HCT116 (cell line): ENCODE measurements around the gene KLC4. TPM values are rescaled to one million over a fixed set of nuclear protein-coding genes. Genes with fewer than 3 reads are reported as not detected.

Experiments used
- ATAC-seq: fragments of 200-7000 bp; cut with Tn5 transposase; 2 replicates; pipeline ENCODE4 v1.9.1; 2020; ENCODE audit warnings: mild to moderate bottlenecking, moderate library complexity
- BruUV-seq: library from RNA; stranded (reverse); fragments of 400-500 nt; replicated peaks from 2 replicates; lab custom pipeline; 2021; lab: Mats Ljungman, UMichigan
- CTCF ChIA-PET: fragments of 300-600 bp; sonication (Branson Sonifier 250); formaldehyde crosslinking; loops from one replicate; lab custom pipeline; 2021; ENCODE audit warnings: antibody characterized with exemption; lab: Charles Lee
- POLR2A ChIA-PET: fragments of 300-600, 350-600 bp; sonication (Branson Sonifier 250); formaldehyde crosslinking; loops from one replicate; lab custom pipeline; 2021; ENCODE audit warnings: antibody characterized with exemption; lab: Charles Lee
- RAD21 ChIA-PET, 2 experiments: fragments of 300-600 bp; sonication (Branson Sonifier 250); formaldehyde crosslinking; loops; one replicate each; lab custom pipeline; 2023; ENCODE audit warnings: low total read pairs in 2 of 2; ENCODE audit not compliant: uncharacterized antibody in 2 of 2, unreplicated experiment in 2 of 2, low non-redundant PET in 1 of 2; lab: Charles Lee
- DNase-seq: peaks from one replicate; pipeline ENCODE4 v3.0.0-alpha.2; 2010; ENCODE audit warnings: low read depth, low spot score
- H2AFZ ChIP-seq: fragments of 200-600 bp; shearing (Covaris generic), sonication (generic); 2 replicates; pipeline ENCODE4 v1.6.1; 2017; ENCODE audit warnings: low read depth, mixed run types, mixed read lengths, antibody characterized with exemption, low read length; ENCODE audit not compliant: poor library complexity, severe bottlenecking
- H3K27ac ChIP-seq: 2 replicates; pipeline ENCODE4 v1.5.1; 2012; ENCODE audit warnings: low read depth, low read length
- H3K27me3 ChIP-seq: fragments of 200-600 bp; sonication (generic); 2 replicates; pipeline ENCODE4 v1.6.1; 2016; ENCODE audit warnings: mixed run types, low read length, mixed read lengths; ENCODE audit not compliant: insufficient read depth
- H3K36me3 ChIP-seq, 2 experiments: fragments of 200-500 bp in 1 of 2; fragments of 200-600 bp in 1 of 2; sonication (Bioruptor generic) in 1 of 2; sonication (generic) in 1 of 2; 2 replicates each; pipeline versions ENCODE4 v1.5.1 to v1.6.1; 2014 to 2016; ENCODE audit warnings: low read length in 2 of 2, inconsistent platforms in 1 of 2, mixed read lengths in 1 of 2, mixed run types in 1 of 2; ENCODE audit not compliant: insufficient read depth in 2 of 2, control insufficient read depth in 1 of 2
- H3K4me1 ChIP-seq, 2 experiments: fragments of 200-600 bp in 1 of 2; sonication (generic) in 1 of 2; 2 replicates each; pipeline versions ENCODE4 v1.5.1 to v1.6.1; 2012 to 2017; ENCODE audit warnings: low read length in 2 of 2, inconsistent platforms in 1 of 2, mild to moderate bottlenecking in 1 of 2, mixed read lengths in 1 of 2, mixed run types in 1 of 2, moderate library complexity in 1 of 2; ENCODE audit not compliant: insufficient read depth in 2 of 2, control insufficient read depth in 1 of 2
- H3K4me2 ChIP-seq: fragments of 200-600 bp; sonication (generic); 2 replicates; pipeline ENCODE4 v1.6.1; 2017; ENCODE audit warnings: mixed run types, low read length, mixed read lengths
- H3K4me3 ChIP-seq, 2 experiments: fragments of 200-600 bp in 1 of 2; sonication (generic) in 1 of 2; replicated peaks in 1 of 2; 2 replicates each; pipeline ENCODE4 v1.5.1; 2011 to 2016; ENCODE audit warnings: low read length in 2 of 2, control low read depth in 1 of 2, low read depth in 1 of 2, mild to moderate bottlenecking in 1 of 2, mixed read lengths in 1 of 2, mixed run types in 1 of 2
- H3K79me2 ChIP-seq: fragments of 200-600 bp; sonication (generic); 2 replicates; pipeline ENCODE4 v1.6.1; 2017; ENCODE audit warnings: mild to moderate bottlenecking, mixed run types, low read length, moderate library complexity, mixed read lengths; ENCODE audit not compliant: insufficient read depth
- H3K9ac ChIP-seq: fragments of 200-600 bp; sonication (generic); 2 replicates; pipeline ENCODE4 v1.6.1; 2016; ENCODE audit warnings: low read length, mixed read lengths
- H3K9me2 ChIP-seq: fragments of 200-600 bp; sonication (generic), shearing (Covaris generic); 2 replicates; pipeline ENCODE4 v1.6.1; 2017; ENCODE audit warnings: mixed run types, mild to moderate bottlenecking, moderate library complexity; ENCODE audit not compliant: insufficient read depth
- H3K9me3 ChIP-seq, 2 experiments: fragments of 200-500 bp in 1 of 2; fragments of 200-600 bp in 1 of 2; sonication (Bioruptor generic) in 1 of 2; sonication (generic) in 1 of 2; 2 replicates each; pipeline ENCODE4 v1.6.1; 2014 to 2017; ENCODE audit warnings: low read length in 2 of 2, mixed read lengths in 2 of 2, inconsistent platforms in 1 of 2, low read depth in 1 of 2, mild to moderate bottlenecking in 1 of 2, mixed run types in 1 of 2, moderate library complexity in 1 of 2; ENCODE audit not compliant: control insufficient read depth in 1 of 2, insufficient read depth in 1 of 2
- H4K20me1 ChIP-seq: fragments of 200-600 bp; sonication (generic), shearing (Covaris generic); 2 replicates; pipeline ENCODE4 v1.6.1; 2017; ENCODE audit warnings: mixed run types, mild to moderate bottlenecking, moderate library complexity; ENCODE audit not compliant: insufficient read depth
- ATF3 ChIP-seq: IDR thresholded peaks from 2 replicates; pipeline ENCODE4 v1.6.1; 2012
- CBX3 ChIP-seq: IDR thresholded peaks from 2 replicates; pipeline ENCODE4 v1.6.1; 2012; ENCODE audit warnings: low read depth
- CEBPB ChIP-seq: IDR thresholded peaks from 2 replicates; pipeline ENCODE4 v1.6.1; 2012; ENCODE audit warnings: low read depth
- CTCF ChIP-seq, 3 experiments: fragments of 200-600 bp in 1 of 3; sonication (generic) in 1 of 3; IDR thresholded peaks in 2 of 3; conservative IDR thresholded peaks in 1 of 3; 2 replicates each; pipeline ENCODE4 v1.5.1; 2012 to 2017; ENCODE audit warnings: low read depth in 2 of 3, low read length in 2 of 3, antibody characterized with exemption in 1 of 3, borderline replicate concordance in 1 of 3, control low read depth in 1 of 3, mild to moderate bottlenecking in 1 of 3, mixed read lengths in 1 of 3, mixed run types in 1 of 3, moderate library complexity in 1 of 3; ENCODE audit not compliant: insufficient read depth in 1 of 3
- EZH2 ChIP-seq: fragments of 200-600 bp; sonication (generic); IDR thresholded peaks from 2 replicates; pipeline ENCODE4 v1.6.1; 2017; ENCODE audit warnings: antibody characterized with exemption, mixed run types
- FOSL1 ChIP-seq: IDR thresholded peaks from 2 replicates; pipeline ENCODE4 v1.6.1; 2012; ENCODE audit warnings: low read depth
- JUND ChIP-seq: IDR thresholded peaks from 2 replicates; pipeline ENCODE4 v1.6.1; 2012
- MAX ChIP-seq: IDR thresholded peaks from 2 replicates; pipeline ENCODE4 v1.6.1; 2012
- REST ChIP-seq: IDR thresholded peaks from 2 replicates; pipeline ENCODE4 v1.6.1; 2012; ENCODE audit warnings: low read depth
- SRF ChIP-seq: IDR thresholded peaks from 2 replicates; pipeline ENCODE4 v1.6.1; 2012; ENCODE audit warnings: low read depth
- YY1 ChIP-seq: IDR thresholded peaks from 2 replicates; pipeline ENCODE4 v1.6.1; 2011; ENCODE audit warnings: low read length, low read depth, moderate library complexity, mild to moderate bottlenecking; ENCODE audit not compliant: insufficient replicate concordance; ENCODE audit errors: extremely low read depth
- ZBTB33 ChIP-seq: IDR thresholded peaks from 2 replicates; pipeline ENCODE4 v1.6.1; 2011; ENCODE audit warnings: mild to moderate bottlenecking, low read length, moderate library complexity; ENCODE audit not compliant: insufficient replicate concordance; ENCODE audit errors: extremely low read depth
- ZFX ChIP-seq: fragments of 450-650 bp; IDR thresholded peaks from 2 replicates; pipeline ENCODE4 v1.6.1; 2017
- intact Hi-C: fragments of 100-400 bp; cut with micrococcal nuclease; formaldehyde crosslinking; loops from 2 replicates; pipeline ENCODE4 v1.10.0; 2022
- total RNA-seq: library from RNA; stranded (reverse); gene quantifications from one replicate; pipeline ENCODE4 v1.2.1, GENCODE V29; 2021; ENCODE audit not compliant: unreplicated experiment

The KLC4 gene
- total RNA-seq, 1 experiment from 2014 or later, result 16.2 TPM

- no TSS peak for BruUV-seq
- no peak for ATAC-seq
- Histone ChIP-seq H3K4me1 (peaks cover 17 to 28% of the 10 kb centered on the region in 2 experiments), H3K4me3 (no peak overlapping the region; a peak in 1 of 4 replicates), H3K9me2 (no peaks in the 10 kb centered on the region), H3K36me3 (no peaks in the 10 kb centered on the region), H3K4me2 (peak overlapping the region; percentile 82), H3K9me3 (no peaks in the 10 kb centered on the region), H3K9ac (no peak overlapping the region), H3K27ac (peak overlapping the region; percentile 45; the same call in 1 of the 2 replicates), H4K20me1 (no peaks in the 10 kb centered on the region), H2AFZ (no peak overlapping the region), H3K79me2 (peaks cover 36% of the 10 kb centered on the region), H3K27me3 (no peaks in the 10 kb centered on the region)
- RAD21 ChIA-PET, result no interaction called here
- DNase-seq, result no peak
- intact Hi-C loops, result loop anchor here (5.0 kb wide), 1 partner anchor 47 kb away; no protein-coding TSS in a partner anchor
- CTCF ChIA-PET, result interaction anchor here (3.0 kb wide), 1 partner anchor 69 kb away, joined by 10 read pairs; no protein-coding TSS in a partner anchor
- TF ChIP-seq CTCF (IDR thresholded peaks at IDR 0.05 in 2 of 3, conservative IDR thresholded peaks at IDR 0.05 in 1 of 3; ENCODE audit: borderline replicate concordance in 1 of 3, insufficient read depth in 1 of 3, low read depth in 2 of 3, low read length in 2 of 3) (no peak), JUND (no peak), FOSL1 (no peak), ZFX (no peak), SRF (no peak), YY1 (no peak), EZH2 (no peak), CEBPB (no peak), ATF3 (no peak), MAX (no peak), CBX3 (no peak), REST (no peak), ZBTB33 (no peak)
- POLR2A ChIA-PET, result interaction anchor here (1.1 kb wide), 1 partner anchor 12 kb away, joined by 3 read pairs; no protein-coding TSS in a partner anchor
Observed at GRCh38 chr6:43074847-43075669, 15.6 kb downstream of the KLC4 start.
